PC-3 (cell line): ENCODE data around the gene PTPRA. TPM values are rescaled to one million over a fixed set of nuclear protein-coding genes. Genes with fewer than 3 reads are reported as not detected.

ENCODE experiments used
- ATAC-seq: fragments of 200-7000 bp; cut with Tn5 transposase; 2 replicates; pipeline ENCODE4 v1.9.1; 2020; ENCODE audit warnings: mild to moderate bottlenecking, moderate library complexity
- BruUV-seq: library from RNA; stranded (reverse); fragments of 400-500 nt; replicated peaks from 2 replicates; lab custom pipeline; 2021; lab: Mats Ljungman, UMichigan
- CTCF ChIA-PET: fragments of 300-600 bp; sonication (Branson Sonifier 250); formaldehyde crosslinking; loops from one replicate; lab custom pipeline; 2022; ENCODE audit warnings: antibody characterized with exemption; lab: Charles Lee
- POLR2A ChIA-PET: fragments of 300-600 bp; sonication (Branson Sonifier 250); formaldehyde crosslinking; loops from one replicate; lab custom pipeline; 2022; ENCODE audit warnings: antibody characterized with exemption; ENCODE audit not compliant: unreplicated experiment; lab: Charles Lee
- DNase-seq: peaks from one replicate; pipeline ENCODE4 v3.0.0-alpha.2; 2015
- H2AFZ ChIP-seq: fragments of 300-600 bp; sonication (generic); 2 replicates; pipeline ENCODE4 v1.6.0; 2016; ENCODE audit warnings: antibody characterized with exemption, low read length
- H3F3A ChIP-seq: fragments of 300-600 bp; sonication (generic); one replicate; pipeline ENCODE4 v1.6.0; 2017; ENCODE audit warnings: antibody characterized with exemption, low read length, control low read depth, mild to moderate bottlenecking; ENCODE audit not compliant: unreplicated experiment
- H3K27ac ChIP-seq: fragments of 300-600 bp; sonication (generic); 2 replicates; pipeline ENCODE4 v1.5.1; 2016; ENCODE audit warnings: mild to moderate bottlenecking, low read length
- H3K27me3 ChIP-seq: fragments of 300-600 bp; sonication (generic); 2 replicates; pipeline ENCODE4 v1.6.1; 2016; ENCODE audit warnings: low read length, mixed read lengths
- H3K36me3 ChIP-seq: fragments of 300-600 bp; sonication (generic); 2 replicates; pipeline ENCODE4 v1.6.1; 2016; ENCODE audit warnings: low read depth, mixed run types, low read length, mixed read lengths
- H3K4me1 ChIP-seq: fragments of 300-600 bp; sonication (generic); 2 replicates; pipeline ENCODE4 v1.5.1; 2016; ENCODE audit warnings: low read length; ENCODE audit not compliant: insufficient read depth
- H3K4me2 ChIP-seq: fragments of 300-600 bp; sonication (generic); 2 replicates; pipeline ENCODE4 v1.6.0; 2016; ENCODE audit warnings: low read length
- H3K4me3 ChIP-seq: fragments of 300-600 bp; sonication (generic); 2 replicates; pipeline ENCODE4 v1.5.1; 2016; ENCODE audit warnings: mild to moderate bottlenecking, low read length, mixed read lengths
- H3K79me2 ChIP-seq: fragments of 300-600 bp; sonication (generic); 2 replicates; pipeline ENCODE4 v1.6.1; 2017; ENCODE audit warnings: low read length, mixed read lengths
- H3K9ac ChIP-seq: fragments of 300-600 bp; sonication (generic); 2 replicates; pipeline ENCODE4 v1.6.0; 2016; ENCODE audit warnings: mild to moderate bottlenecking, low read length
- H3K9me2 ChIP-seq: fragments of 300-600 bp; sonication (generic); replicated peaks from 2 replicates; pipeline ENCODE4 v1.6.1; 2016; ENCODE audit warnings: mixed run types, low read length, mixed read lengths
- H3K9me3 ChIP-seq: fragments of 300-600 bp; sonication (generic); 2 replicates; pipeline ENCODE4 v1.6.1; 2016; ENCODE audit warnings: low read length, mixed read lengths
- H4K20me1 ChIP-seq: fragments of 300-600 bp; sonication (generic); 2 replicates; pipeline ENCODE4 v1.6.1; 2016; ENCODE audit warnings: low read length, mixed read lengths
- CTCF ChIP-seq: fragments of 300-600 bp; sonication (generic); conservative IDR thresholded peaks from 2 replicates; pipeline ENCODE4 v1.5.1; 2017; ENCODE audit warnings: antibody characterized with exemption, low read depth, mild to moderate bottlenecking, low read length
- EZH2 ChIP-seq: fragments of 300-600 bp; sonication (generic); IDR thresholded peaks from one replicate; pipeline ENCODE4 v1.6.1; 2017; ENCODE audit warnings: antibody characterized with exemption, mild to moderate bottlenecking, low read length; ENCODE audit not compliant: unreplicated experiment
- EZH2phosphoT487 ChIP-seq: fragments of 300-600 bp; sonication (generic); IDR thresholded peaks from 2 replicates; pipeline ENCODE4 v1.6.1; 2018; ENCODE audit warnings: mild to moderate bottlenecking, antibody characterized with exemption, low read length, borderline replicate concordance
- intact Hi-C: fragments of 100-400 bp; cut with micrococcal nuclease; formaldehyde crosslinking; loops from 2 replicates; pipeline ENCODE4 v1.9.0; 2023
- total RNA-seq: library from RNA; depleted of rRNA; stranded (reverse); fragments of >200 nt; gene quantifications from 2 replicates; pipeline ENCODE4 v1.2.3, GENCODE V29; 2014

PTPRA gene
- total RNA-seq, 1 experiment from 2014 or later, result 35.0 TPM

- no peak overlapping the region for H3K4me2 ChIP-seq
- BruUV-seq, result no TSS peak
- no peaks in the 10 kb centered on the region for H3K9me3 ChIP-seq
- H3F3A ChIP-seq, result no peaks in the 10 kb centered on the region
- ChIA-PET POLR2A (no interaction called here), CTCF (no interaction called here)
- DNase-seq (no peak), ATAC-seq (no peak)
- H3K4me3 ChIP-seq, result no peak overlapping the region
- peaks cover 13% of the 10 kb centered on the region for H3K4me1 ChIP-seq
- no peaks in the 10 kb centered on the region for H4K20me1 ChIP-seq
- no peak overlapping the region for H3K27ac ChIP-seq
- H3K9ac ChIP-seq, result no peak overlapping the region
- H3K27me3 ChIP-seq, result no peaks in the 10 kb centered on the region
- TF ChIP-seq CTCF, result no peak
- TF ChIP-seq EZH2, result no peak
- TF ChIP-seq EZH2phosphoT487, result no peak
- H3K79me2 ChIP-seq, result no peaks in the 10 kb centered on the region
- H2AFZ ChIP-seq, result no peak overlapping the region
- intact Hi-C loops, result no loop called here
- no peaks in the 10 kb centered on the region for H3K9me2 ChIP-seq
- H3K36me3 ChIP-seq, result no peaks in the 10 kb centered on the region
Measured at GRCh38 chr20:2864626-2865025, 8.7 kb upstream of the PTPRA start.

GRCh38 chr20:2865101-2865500, 8.2 kb upstream of the PTPRA start:
- BruUV-seq, result no TSS peak
- POLR2A ChIA-PET, result no interaction called here
- CTCF ChIA-PET, result no interaction called here
- Histone ChIP-seq H3K4me2 (no peak overlapping the region), H3K27ac (no peak overlapping the region), H4K20me1 (no peaks in the 10 kb centered on the region), H3K79me2 (no peaks in the 10 kb centered on the region), H3K4me3 (no peak overlapping the region), H3K36me3 (no peaks in the 10 kb centered on the region), H3F3A (no peaks in the 10 kb centered on the region), H3K9ac (no peak overlapping the region), H3K9me3 (no peaks in the 10 kb centered on the region), H3K27me3 (no peaks in the 10 kb centered on the region), H3K4me1 (peaks cover 14% of the 10 kb centered on the region), H2AFZ (no peak overlapping the region), H3K9me2 (no peaks in the 10 kb centered on the region)
- intact Hi-C loops, result no loop called here
- DNase-seq (no peak), ATAC-seq (no peak)
- TF ChIP-seq EZH2 (no peak), CTCF (no peak), EZH2phosphoT487 (no peak)

DNA sequence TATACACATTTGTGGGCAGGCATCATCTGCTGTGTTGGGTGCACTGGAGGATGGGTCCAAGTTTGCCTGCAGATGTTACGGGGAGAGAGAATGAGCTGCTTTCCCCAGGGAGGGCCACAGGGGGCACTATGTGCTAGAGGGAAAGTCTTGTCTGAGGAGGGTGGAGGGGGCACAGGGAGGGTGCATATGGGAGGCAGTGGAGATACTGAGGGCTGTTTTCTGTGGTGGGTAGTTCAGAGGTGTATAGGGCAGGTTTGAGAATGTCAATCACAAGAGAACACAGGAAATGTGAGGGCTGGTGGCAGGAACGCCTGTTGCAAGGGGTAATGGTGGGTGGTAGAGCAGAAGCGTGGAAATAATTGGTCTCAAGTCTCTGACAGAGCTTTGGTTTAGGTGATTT, 7.7 kb upstream of the PTPRA start:
- H3K4me3 ChIP-seq, result no peak overlapping the region
- POLR2A ChIA-PET, result no interaction called here
- DNase-seq, result no peak
- H3K27me3 ChIP-seq, result no peaks in the 10 kb centered on the region
- H3K36me3 ChIP-seq, result no peaks in the 10 kb centered on the region
- no peak for ATAC-seq
- H3K9me3 ChIP-seq, result no peaks in the 10 kb centered on the region
- BruUV-seq, result no TSS peak
- H3K27ac ChIP-seq, result no peak overlapping the region
- no peaks in the 10 kb centered on the region for H4K20me1 ChIP-seq
- no peak overlapping the region for H2AFZ ChIP-seq
- no peaks in the 10 kb centered on the region for H3F3A ChIP-seq
- CTCF ChIA-PET, result no interaction called here
- no peaks in the 10 kb centered on the region for H3K9me2 ChIP-seq
- TF ChIP-seq EZH2phosphoT487 (no peak), CTCF (peak; percentile 20; the same call in 1 of the 2 replicates), EZH2 (no peak)
- no peaks in the 10 kb centered on the region for H3K79me2 ChIP-seq
- intact Hi-C loops, result no loop called here
- no peak overlapping the region for H3K9ac ChIP-seq
- no peak overlapping the region for H3K4me2 ChIP-seq
- peaks cover 19% of the 10 kb centered on the region for H3K4me1 ChIP-seq
